Breast epithelium (tissue), 3 donors: ENCODE measurements around the gene EXPH5.

ENCODE experiments used
- CTCF ChIP-seq, 3 donors: fragments of 450-650 bp; IDR thresholded peaks; one replicate each; pipeline ENCODE4 v1.5.1; 2016 to 2017; ENCODE audit warnings: antibody characterized with exemption in 3 of 3, mild to moderate bottlenecking in 3 of 3, moderate library complexity in 3 of 3
- POLR2A ChIP-seq: fragments of 450-650 bp; IDR thresholded peaks from one replicate; pipeline ENCODE4 v1.6.1; 2016; ENCODE audit warnings: antibody characterized with exemption, mild to moderate bottlenecking, moderate library complexity
- POLR2AphosphoS5 ChIP-seq, 3 donors: sonication (generic); formaldehyde crosslinking; IDR thresholded peaks; one replicate each; pipeline ENCODE4 v1.6.1; 2017; ENCODE audit warnings: antibody characterized with exemption in 3 of 3

- TF ChIP-seq POLR2AphosphoS5 (IDR thresholded peaks at IDR 0.05), result no peak
- no peak for TF ChIP-seq CTCF (IDR thresholded peaks at IDR 0.05)
- TF ChIP-seq POLR2A, result no peak
Measured at GRCh38 chr11:108580645-108581044, 12.9 kb downstream of the EXPH5 start.
